ENCODE data around the gene NTRK1.

The NTRK1 gene

DNA sequence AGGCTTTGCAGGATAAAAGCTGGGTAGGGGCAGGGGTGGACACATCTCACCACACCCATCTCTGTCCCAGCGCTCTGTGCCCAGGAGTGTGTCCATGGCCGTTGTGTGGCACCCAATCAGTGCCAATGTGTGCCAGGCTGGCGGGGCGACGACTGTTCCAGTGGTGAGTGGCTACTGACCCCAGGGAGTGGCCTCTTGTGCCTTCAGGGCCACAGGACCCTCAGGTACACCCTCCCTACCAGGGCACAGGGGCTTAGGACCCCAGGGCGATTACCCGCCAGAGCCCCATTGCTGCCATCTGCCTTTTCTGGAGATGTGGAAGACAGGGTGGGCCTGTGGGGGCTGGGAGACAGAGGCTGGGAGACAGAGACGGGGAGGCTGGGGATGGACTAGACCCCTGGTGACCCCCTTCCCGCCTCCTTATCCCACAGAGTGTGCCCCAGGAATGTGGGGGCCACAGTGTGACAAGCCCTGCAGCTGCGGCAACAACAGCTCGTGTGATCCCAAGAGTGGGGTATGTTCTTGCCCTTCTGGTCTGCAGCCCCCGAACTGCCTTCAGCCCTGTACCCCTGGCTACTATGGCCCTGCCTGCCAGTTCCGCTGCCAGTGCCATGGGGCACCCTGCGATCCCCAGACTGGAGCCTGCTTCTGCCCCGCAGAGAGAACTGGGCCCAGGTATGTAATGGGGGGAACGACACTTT lies 45.7 kb downstream of the NTRK1 start:
- no peak overlapping the region for H3K9ac ChIP-seq (ENCODE audit: low read depth, low read length)
- no peaks in the 10 kb centered on the region for H3K9me3 ChIP-seq (ENCODE audit: control insufficient read depth, insufficient read depth, low read length)
- no peaks in the 10 kb centered on the region for H3K36me3 ChIP-seq (ENCODE audit: control insufficient read depth, insufficient read depth, low read length)
- H3K27ac ChIP-seq (ENCODE audit: low read depth, low read length), result no peak overlapping the region
- H3K27me3 ChIP-seq (ENCODE audit: control insufficient read depth, insufficient read depth, low read length), result no peaks in the 10 kb centered on the region; the same call in none of the 2 replicates
- H3K4me1 ChIP-seq (ENCODE audit: control insufficient read depth, insufficient read depth, low read length), result peaks cover 5% of the 10 kb centered on the region
- no peak overlapping the region for H3K4me3 ChIP-seq (ENCODE audit: low read depth, low read length)

DNA sequence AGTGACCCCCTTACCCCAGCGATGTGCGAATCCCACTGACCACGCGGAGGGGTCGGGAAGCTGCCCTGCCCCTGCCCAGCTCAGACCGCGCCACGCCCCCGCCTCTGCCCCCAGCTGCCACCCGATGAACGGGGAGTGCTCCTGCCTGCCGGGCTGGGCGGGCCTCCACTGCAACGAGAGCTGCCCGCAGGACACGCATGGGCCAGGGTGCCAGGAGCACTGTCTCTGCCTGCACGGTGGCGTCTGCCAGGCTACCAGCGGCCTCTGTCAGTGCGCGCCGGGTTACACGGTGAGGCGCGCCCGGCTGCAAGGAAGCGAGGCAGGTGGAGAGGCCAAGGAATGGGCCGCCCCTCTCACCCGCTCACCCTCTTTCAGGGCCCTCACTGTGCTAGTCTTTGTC lies 47.9 kb downstream of the NTRK1 start:
- H3K4me3 ChIP-seq (ENCODE audit: low read depth, low read length), result no peak overlapping the region
- no peaks in the 10 kb centered on the region for H3K9me3 ChIP-seq (ENCODE audit: control insufficient read depth, insufficient read depth, low read length)
- H3K9ac ChIP-seq (ENCODE audit: low read depth, low read length), result no peak overlapping the region
- no peak overlapping the region for H3K27ac ChIP-seq (ENCODE audit: low read depth, low read length)
- H3K4me1 ChIP-seq (ENCODE audit: control insufficient read depth, insufficient read depth, low read length), result peaks cover 11% of the 10 kb centered on the region
- H3K36me3 ChIP-seq (ENCODE audit: control insufficient read depth, insufficient read depth, low read length), result no peaks in the 10 kb centered on the region
- peaks cover 8% of the 10 kb centered on the region for H3K27me3 ChIP-seq (ENCODE audit: control insufficient read depth, insufficient read depth, low read length)

DNA sequence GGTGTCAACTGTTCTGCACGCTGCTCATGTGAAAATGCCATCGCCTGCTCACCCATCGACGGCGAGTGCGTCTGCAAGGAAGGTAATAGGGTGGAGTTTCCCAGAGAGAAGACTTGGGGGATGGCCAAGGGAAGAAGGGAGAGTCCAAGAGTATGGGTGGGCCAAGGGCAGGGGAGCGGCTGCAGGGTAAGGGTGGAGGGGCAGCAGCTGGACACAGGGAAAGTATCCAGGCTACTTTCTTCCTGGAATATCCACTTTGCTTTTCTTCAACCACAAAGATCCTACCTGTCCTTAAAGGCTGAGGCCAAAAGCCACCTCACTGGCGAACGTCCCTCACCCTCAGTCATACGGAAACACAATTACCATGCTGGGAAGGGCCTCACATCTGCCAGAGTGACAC lies 48.3 kb downstream of the NTRK1 start:
- Histone ChIP-seq H3K9ac (ENCODE audit: low read depth, low read length) (no peak overlapping the region), H3K27ac (ENCODE audit: low read depth, low read length) (no peak overlapping the region), H3K9me3 (ENCODE audit: control insufficient read depth, insufficient read depth, low read length) (no peaks in the 10 kb centered on the region)

DNA sequence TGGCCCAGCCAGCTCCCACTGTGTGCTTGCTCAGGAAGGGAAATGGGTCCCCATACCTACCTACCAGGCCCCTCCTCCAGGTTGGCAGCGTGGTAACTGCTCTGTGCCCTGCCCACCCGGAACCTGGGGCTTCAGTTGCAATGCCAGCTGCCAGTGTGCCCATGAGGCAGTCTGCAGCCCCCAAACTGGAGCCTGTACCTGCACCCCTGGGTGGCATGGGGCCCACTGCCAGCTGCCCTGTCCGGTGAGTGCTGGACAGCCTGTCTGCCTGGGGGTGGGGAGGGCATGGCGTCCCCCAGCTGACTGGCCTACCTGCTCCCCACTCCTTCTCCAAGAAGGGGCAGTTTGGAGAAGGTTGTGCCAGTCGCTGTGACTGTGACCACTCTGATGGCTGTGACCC lies 49.0 kb downstream of the NTRK1 start:
- H3K27ac ChIP-seq (ENCODE audit: low read depth, low read length), result no peak overlapping the region
- H3K27me3 ChIP-seq (ENCODE audit: control insufficient read depth, insufficient read depth, low read length), result peaks cover 19% of the 10 kb centered on the region
- no peak overlapping the region for H3K4me3 ChIP-seq (ENCODE audit: low read depth, low read length)
- peaks cover 14% of the 10 kb centered on the region for H3K4me1 ChIP-seq (ENCODE audit: control insufficient read depth, insufficient read depth, low read length)
- no peak overlapping the region for H3K9ac ChIP-seq (ENCODE audit: low read depth, low read length)
- H3K36me3 ChIP-seq (ENCODE audit: control insufficient read depth, insufficient read depth, low read length), result no peaks in the 10 kb centered on the region
- H3K9me3 ChIP-seq (ENCODE audit: control insufficient read depth, insufficient read depth, low read length), result no peaks in the 10 kb centered on the region

More for the DNA sequence above, 48.3 kb downstream of the NTRK1 start:
- H3K4me3 ChIP-seq (ENCODE audit: low read depth, low read length), result no peak overlapping the region
- peaks cover 14% of the 10 kb centered on the region for H3K4me1 ChIP-seq (ENCODE audit: control insufficient read depth, insufficient read depth, low read length)
- no peaks in the 10 kb centered on the region for H3K36me3 ChIP-seq (ENCODE audit: control insufficient read depth, insufficient read depth, low read length)
- H3K27me3 ChIP-seq (ENCODE audit: control insufficient read depth, insufficient read depth, low read length), result peaks cover 13% of the 10 kb centered on the region

DNA sequence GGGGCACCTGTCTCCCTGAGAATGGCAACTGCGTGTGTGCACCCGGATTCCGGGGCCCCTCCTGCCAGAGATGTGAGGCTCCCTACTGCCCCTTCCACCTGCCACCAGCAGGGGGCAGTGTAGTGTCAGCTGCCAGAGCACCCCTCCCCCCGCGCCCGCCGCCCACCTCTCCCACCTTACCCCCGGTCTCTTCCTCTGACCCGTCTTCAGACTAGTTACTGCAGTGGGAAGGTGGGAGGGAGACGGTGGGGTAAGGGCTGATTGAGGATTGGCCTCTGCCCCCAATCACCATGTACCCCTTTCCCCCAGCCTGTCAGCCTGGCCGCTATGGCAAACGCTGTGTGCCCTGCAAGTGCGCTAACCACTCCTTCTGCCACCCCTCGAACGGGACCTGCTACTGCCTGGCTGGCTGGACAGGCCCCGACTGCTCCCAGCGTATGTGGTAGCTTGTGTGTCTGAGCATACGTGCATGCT lies 49.7 kb downstream of the NTRK1 start:
- no peaks in the 10 kb centered on the region for H3K9me3 ChIP-seq (ENCODE audit: control insufficient read depth, insufficient read depth, low read length)
- no peaks in the 10 kb centered on the region for H3K36me3 ChIP-seq (ENCODE audit: control insufficient read depth, insufficient read depth, low read length)
- H3K4me3 ChIP-seq (ENCODE audit: low read depth, low read length), result peak overlapping the region; percentile 61
- no peak overlapping the region for H3K27ac ChIP-seq (ENCODE audit: low read depth, low read length)
- H3K27me3 ChIP-seq (ENCODE audit: control insufficient read depth, insufficient read depth, low read length), result peaks cover 26% of the 10 kb centered on the region
- peaks cover 14% of the 10 kb centered on the region for H3K4me1 ChIP-seq (ENCODE audit: control insufficient read depth, insufficient read depth, low read length)
- no peak overlapping the region for H3K9ac ChIP-seq (ENCODE audit: low read depth, low read length)

DNA sequence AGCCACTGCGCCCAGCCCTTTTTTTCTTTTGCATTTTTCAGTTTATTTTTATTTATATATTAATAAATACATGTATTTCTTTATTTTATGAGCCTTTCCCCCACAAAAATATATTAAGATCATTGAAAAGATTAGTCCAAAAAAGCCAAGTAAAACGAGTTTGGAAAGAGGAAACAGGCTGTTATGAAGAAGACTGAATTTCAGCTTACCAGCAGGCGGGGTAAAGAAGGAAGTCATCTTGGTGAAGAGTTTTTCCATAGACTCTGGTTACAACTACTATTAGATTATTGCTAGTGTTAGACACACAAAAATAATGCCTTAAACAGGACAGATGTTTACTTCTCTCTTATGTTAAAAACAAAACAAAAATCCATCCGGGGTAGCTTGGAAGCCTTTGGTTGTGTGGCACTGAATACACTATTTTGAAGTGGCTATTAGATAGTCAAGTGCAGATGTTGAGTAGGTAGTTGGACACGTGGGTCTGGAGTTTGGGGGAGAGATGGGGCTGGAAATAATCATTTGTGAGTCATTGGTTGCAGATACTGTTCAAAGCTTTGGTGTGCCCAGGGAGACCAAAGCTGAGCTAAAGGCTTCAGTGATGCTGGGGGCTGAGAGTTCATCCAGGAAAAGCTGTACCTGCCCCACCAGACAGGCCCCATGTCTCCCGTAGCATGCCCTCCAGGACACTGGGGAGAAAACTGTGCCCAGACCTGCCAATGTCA lies 51.1 kb downstream of the NTRK1 start:
- H3K27me3 ChIP-seq (ENCODE audit: control insufficient read depth, insufficient read depth, low read length), result peaks cover 27% of the 10 kb centered on the region
- H3K4me1 ChIP-seq (ENCODE audit: control insufficient read depth, insufficient read depth, low read length), result peaks cover 14% of the 10 kb centered on the region
- H3K27ac ChIP-seq (ENCODE audit: low read depth, low read length), result no peak overlapping the region
- no peak overlapping the region for H3K4me3 ChIP-seq (ENCODE audit: low read depth, low read length)
- H3K36me3 ChIP-seq (ENCODE audit: control insufficient read depth, insufficient read depth, low read length), result no peaks in the 10 kb centered on the region
- no peaks in the 10 kb centered on the region for H3K9me3 ChIP-seq (ENCODE audit: control insufficient read depth, insufficient read depth, low read length)
- H3K9ac ChIP-seq (ENCODE audit: low read depth, low read length), result no peak overlapping the region

DNA sequence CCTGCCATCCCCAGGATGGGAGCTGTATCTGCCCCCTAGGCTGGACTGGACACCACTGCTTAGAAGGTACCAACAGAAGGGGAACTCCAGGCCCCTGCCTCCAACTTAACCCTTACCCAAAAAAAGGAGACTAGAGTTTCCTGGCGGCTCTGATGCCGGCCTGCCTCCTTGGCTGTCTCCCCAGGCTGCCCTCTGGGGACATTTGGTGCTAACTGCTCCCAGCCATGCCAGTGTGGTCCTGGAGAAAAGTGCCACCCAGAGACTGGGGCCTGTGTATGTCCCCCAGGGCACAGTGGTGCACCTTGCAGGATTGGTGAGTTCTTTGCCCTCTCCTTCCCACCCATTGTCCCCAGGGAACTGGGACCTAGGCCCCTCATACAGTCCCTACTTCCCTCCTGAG lies 51.6 kb downstream of the NTRK1 start:
- Histone ChIP-seq H3K36me3 (ENCODE audit: control insufficient read depth, insufficient read depth, low read length) (no peaks in the 10 kb centered on the region), H3K9me3 (ENCODE audit: control insufficient read depth, insufficient read depth, low read length) (no peaks in the 10 kb centered on the region), H3K4me3 (ENCODE audit: low read depth, low read length) (no peak overlapping the region), H3K4me1 (ENCODE audit: control insufficient read depth, insufficient read depth, low read length) (peaks cover 14% of the 10 kb centered on the region), H3K27ac (ENCODE audit: low read depth, low read length) (no peak overlapping the region), H3K27me3 (ENCODE audit: control insufficient read depth, insufficient read depth, low read length) (peaks cover 30% of the 10 kb centered on the region), H3K9ac (ENCODE audit: low read depth, low read length) (no peak overlapping the region)

DNA sequence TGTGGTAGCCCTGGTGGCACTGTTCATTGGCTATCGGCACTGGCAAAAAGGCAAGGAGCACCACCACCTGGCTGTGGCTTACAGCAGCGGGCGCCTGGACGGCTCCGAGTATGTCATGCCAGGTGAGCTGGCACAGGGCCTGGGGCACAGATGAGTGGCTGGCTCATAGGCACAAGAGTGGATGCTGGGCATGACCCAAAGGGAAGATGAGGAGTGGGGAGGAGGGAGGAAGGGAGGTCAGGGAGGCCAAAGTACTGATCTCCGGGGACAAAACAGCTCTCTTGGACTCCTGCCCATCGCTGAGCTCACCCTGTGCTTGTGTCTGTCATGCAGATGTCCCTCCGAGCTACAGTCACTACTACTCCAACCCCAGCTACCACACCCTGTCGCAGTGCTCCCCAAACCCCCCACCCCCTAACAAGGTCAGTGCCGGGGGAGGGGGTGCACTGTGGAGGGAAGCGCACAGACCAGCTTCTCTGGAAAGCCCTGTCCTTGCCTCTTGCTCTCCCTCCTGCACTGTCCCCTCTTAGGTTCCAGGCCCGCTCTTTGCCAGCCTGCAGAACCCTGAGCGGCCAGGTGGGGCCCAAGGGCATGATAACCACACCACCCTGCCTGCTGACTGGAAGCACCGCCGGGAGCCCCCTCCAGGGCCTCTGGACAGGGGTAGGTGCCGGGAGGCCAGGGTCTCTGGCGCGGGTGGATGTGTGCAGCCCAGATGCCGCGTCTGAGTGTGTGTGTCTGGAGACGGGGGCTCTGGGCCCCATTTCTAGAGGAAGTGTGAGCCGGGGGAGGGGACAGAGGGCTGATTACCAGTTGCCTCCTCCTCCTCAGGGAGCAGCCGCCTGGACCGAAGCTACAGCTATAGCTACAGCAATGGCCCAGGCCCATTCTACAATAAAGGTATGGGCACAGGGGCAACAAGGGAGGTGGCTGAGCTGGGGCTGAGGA lies 52.5 kb downstream of the NTRK1 start:
- no peak overlapping the region for H3K9ac ChIP-seq (ENCODE audit: low read depth, low read length)
- no peaks in the 10 kb centered on the region for H3K9me3 ChIP-seq (ENCODE audit: control insufficient read depth, insufficient read depth, low read length)
- H3K27me3 ChIP-seq (ENCODE audit: control insufficient read depth, insufficient read depth, low read length), result peaks cover 32% of the 10 kb centered on the region
- no peak overlapping the region for H3K27ac ChIP-seq (ENCODE audit: low read depth, low read length)
- H3K36me3 ChIP-seq (ENCODE audit: control insufficient read depth, insufficient read depth, low read length), result no peaks in the 10 kb centered on the region
- no peak overlapping the region for H3K4me3 ChIP-seq (ENCODE audit: low read depth, low read length)
- peaks cover 14% of the 10 kb centered on the region for H3K4me1 ChIP-seq (ENCODE audit: control insufficient read depth, insufficient read depth, low read length)

DNA sequence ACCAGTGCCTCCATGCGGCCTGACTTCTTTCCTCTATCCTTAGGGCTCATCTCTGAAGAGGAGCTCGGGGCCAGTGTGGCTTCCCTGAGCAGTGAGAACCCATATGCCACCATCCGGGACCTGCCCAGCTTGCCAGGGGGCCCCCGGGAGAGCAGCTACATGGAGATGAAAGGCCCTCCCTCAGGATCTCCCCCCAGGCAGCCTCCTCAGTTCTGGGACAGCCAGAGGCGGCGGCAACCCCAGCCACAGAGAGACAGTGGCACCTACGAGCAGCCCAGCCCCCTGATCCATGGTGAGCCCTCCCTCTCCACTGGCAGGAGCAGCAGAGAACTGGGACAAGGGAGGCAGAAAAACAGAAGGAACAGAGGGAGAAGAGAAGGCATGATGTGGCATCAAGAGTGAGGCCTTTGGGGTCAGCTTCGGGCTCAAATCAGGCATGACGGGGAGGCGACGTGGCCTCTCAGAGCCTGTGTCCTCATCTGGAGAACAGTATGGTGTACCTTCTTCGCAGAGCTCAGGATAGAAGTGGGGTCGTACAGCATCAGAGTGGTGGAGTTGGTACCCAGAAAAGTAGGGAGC lies 53.2 kb downstream of the NTRK1 start:
- H3K4me1 ChIP-seq (ENCODE audit: control insufficient read depth, insufficient read depth, low read length), result peaks cover 14% of the 10 kb centered on the region
- H3K27me3 ChIP-seq (ENCODE audit: control insufficient read depth, insufficient read depth, low read length), result peaks cover 39% of the 10 kb centered on the region
- H3K36me3 ChIP-seq (ENCODE audit: control insufficient read depth, insufficient read depth, low read length), result no peaks in the 10 kb centered on the region
- H3K9me3 ChIP-seq (ENCODE audit: control insufficient read depth, insufficient read depth, low read length), result no peaks in the 10 kb centered on the region
- no peak overlapping the region for H3K9ac ChIP-seq (ENCODE audit: low read depth, low read length)
- no peak overlapping the region for H3K4me3 ChIP-seq (ENCODE audit: low read depth, low read length)
- no peak overlapping the region for H3K27ac ChIP-seq (ENCODE audit: low read depth, low read length)

DNA sequence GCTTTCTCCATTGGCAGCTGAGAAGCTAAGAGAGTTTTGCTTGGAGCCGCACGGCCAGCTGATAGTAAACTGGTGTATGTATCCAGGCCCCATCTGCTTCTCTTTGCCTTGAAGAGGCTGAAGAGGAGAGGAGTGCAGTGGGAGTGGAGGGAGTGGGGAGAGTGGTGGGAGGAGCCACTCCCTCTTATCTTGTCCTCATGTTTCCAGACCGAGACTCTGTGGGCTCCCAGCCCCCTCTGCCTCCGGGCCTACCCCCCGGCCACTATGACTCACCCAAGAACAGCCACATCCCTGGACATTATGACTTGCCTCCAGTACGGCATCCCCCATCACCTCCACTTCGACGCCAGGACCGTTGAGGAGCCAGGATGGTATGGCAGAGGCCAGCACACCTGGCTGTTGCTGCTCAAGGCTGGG lies 53.8 kb downstream of the NTRK1 start:
- Histone ChIP-seq H3K27me3 (ENCODE audit: control insufficient read depth, insufficient read depth, low read length) (peaks cover 44% of the 10 kb centered on the region), H3K27ac (ENCODE audit: low read depth, low read length) (no peak overlapping the region), H3K9ac (ENCODE audit: low read depth, low read length) (no peak overlapping the region), H3K36me3 (ENCODE audit: control insufficient read depth, insufficient read depth, low read length) (no peaks in the 10 kb centered on the region), H3K9me3 (ENCODE audit: control insufficient read depth, insufficient read depth, low read length) (no peaks in the 10 kb centered on the region), H3K4me1 (ENCODE audit: control insufficient read depth, insufficient read depth, low read length) (peaks cover 14% of the 10 kb centered on the region), H3K4me3 (ENCODE audit: low read depth, low read length) (no peak overlapping the region)

All from HUES48 (cell line).